Natural killer cell (primary cell): ENCODE data around the gene TH. TPM values are rescaled to one million over a fixed set of nuclear protein-coding genes. Genes with fewer than 3 reads are reported as not detected.

Experiments used
- ATAC-seq, 3 donors: fragments of 150-1000 bp in 2 of 3; fragments of 200-7000 bp in 1 of 3; cut with Tn5 transposase; 1 replicate in 1 of 3; 2 replicates in 2 of 3; pipeline ENCODE4 v1.10.0; 2021; ENCODE audit warnings: mild to moderate bottlenecking in 2 of 3, moderate library complexity in 2 of 3
- DNase-seq, 2 donors: peaks; one replicate each; pipeline versions ENCODE4 v3.0.0 to v3.0.0-alpha.2; 2013 to 2021; ENCODE audit warnings: mixed read lengths in 1 of 2
- H3K27ac ChIP-seq: one replicate; pipeline ENCODE4 v1.5.1; 2013; ENCODE audit warnings: mild to moderate bottlenecking, low read length
- H3K27me3 ChIP-seq: one replicate; pipeline ENCODE4 v1.6.1; 2013; ENCODE audit warnings: low read length; ENCODE audit not compliant: control insufficient read depth, insufficient read depth
- H3K36me3 ChIP-seq: one replicate; pipeline ENCODE4 v1.6.1; 2013; ENCODE audit warnings: low read length; ENCODE audit not compliant: control insufficient read depth, insufficient read depth
- H3K4me1 ChIP-seq: one replicate; pipeline ENCODE4 v1.6.1; 2013; ENCODE audit warnings: low read length; ENCODE audit not compliant: control insufficient read depth, insufficient read depth
- H3K4me3 ChIP-seq: one replicate; pipeline ENCODE4 v1.5.1; 2013; ENCODE audit warnings: low read length
- H3K9me3 ChIP-seq: one replicate; pipeline ENCODE4 v1.6.1; 2013; ENCODE audit warnings: low read length; ENCODE audit not compliant: control insufficient read depth, insufficient read depth
- H3K27ac Mint-ChIP-seq, 2 donors: one replicate each; pipeline ENCODE4 v1.8.0; 2022; ENCODE audit warnings: mild to moderate bottlenecking in 2 of 2, mixed read lengths in 2 of 2, moderate library complexity in 1 of 2
- H3K27me3 Mint-ChIP-seq, 2 donors: one replicate each; pipeline ENCODE4 v1.8.0; 2022; ENCODE audit warnings: low read depth in 2 of 2, mixed read lengths in 2 of 2
- H3K36me3 Mint-ChIP-seq: one replicate; pipeline ENCODE4 v1.8.0; 2022; ENCODE audit warnings: mixed read lengths
- H3K4me1 Mint-ChIP-seq, 2 donors: one replicate each; pipeline ENCODE4 v1.8.0; 2022; ENCODE audit warnings: mixed read lengths in 2 of 2
- H3K4me3 Mint-ChIP-seq: one replicate; pipeline ENCODE4 v1.8.0; 2022; ENCODE audit warnings: mild to moderate bottlenecking, moderate library complexity, mixed read lengths
- H3K9me3 Mint-ChIP-seq, 2 donors: one replicate each; pipeline ENCODE4 v1.8.0; 2022; ENCODE audit warnings: mixed read lengths in 2 of 2
- CTCF ChIP-seq: fragments of 200-600 bp; IDR thresholded peaks from one replicate; pipeline ENCODE4 v1.8.0; 2022; ENCODE audit warnings: antibody characterized with exemption
- WGBS: methylation state at CpG from one replicate; pipeline ENCODE4 v1.1.7; 2013; ENCODE audit warnings: missing lambda C conversion rate; ENCODE audit not compliant: insufficient coverage; 5-methylcytosine and 5-hydroxymethylcytosine counted together
- intact Hi-C: fragments of 100-400 bp; cut with micrococcal nuclease; formaldehyde crosslinking; loops from one replicate; pipeline ENCODE4 v1.14.2; 2022
- total RNA-seq, 4 donors: library from RNA; stranded (reverse); fragments of 120-200 nt in 1 of 4; gene quantifications; one replicate each; pipeline versions ENCODE4 v1.2.3 to v1.2.4, GENCODE V29; 2013 to 2022

TH gene
- total RNA-seq, 3 donors from 2014 or later (not counting 1 experiment from before 2014, with no cell fraction given) = not detected

- intact Hi-C loops = no loop called here
- 90% methylated on average over 19 of the region's 20 CpGs for WGBS
- Histone ChIP-seq H3K27me3 (no peaks in the 10 kb centered on the region), H3K27ac (no peak overlapping the region), H3K9me3 (no peaks in the 10 kb centered on the region), H3K4me3 (no peak overlapping the region), H3K4me1 (peaks cover 9% of the 10 kb centered on the region), H3K36me3 (no peaks in the 10 kb centered on the region)
- H3K27ac Mint-ChIP-seq = no peak overlapping the region
- H3K27me3 Mint-ChIP-seq = peaks cover 9% of the 10 kb centered on the region in 2 donors
- TF ChIP-seq CTCF = no peak
- ATAC-seq = no peak
- H3K4me3 Mint-ChIP-seq = no peak overlapping the region
- DNase-seq = no peak
- no peaks in the 10 kb centered on the region for H3K9me3 Mint-ChIP-seq
- H3K4me1 Mint-ChIP-seq = no peaks in the 10 kb centered on the region
- no peaks in the 10 kb centered on the region for H3K36me3 Mint-ChIP-seq
Measured at GRCh38 chr11:2182692-2183474, 11.3 kb upstream of the TH start.

DNA sequence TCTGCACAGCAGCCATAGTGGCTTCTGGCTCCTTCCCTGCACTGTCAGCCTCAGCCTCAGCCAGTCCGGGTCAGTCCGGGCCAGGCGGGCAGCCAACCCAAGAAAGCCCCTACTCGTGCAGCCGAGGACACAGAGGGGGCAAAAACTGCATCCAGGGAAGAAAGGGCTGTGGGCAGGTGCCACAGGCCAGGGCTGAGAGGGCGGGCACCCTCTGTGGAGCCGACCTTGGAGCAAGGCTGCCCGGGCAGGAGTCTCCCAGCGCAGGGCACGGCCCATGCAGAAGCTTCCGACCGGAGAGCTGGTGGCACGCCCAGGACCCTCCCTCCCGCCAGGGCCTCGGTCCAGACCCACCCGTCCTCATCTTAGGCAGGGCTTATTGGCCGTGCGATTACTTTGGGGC, 10.5 kb upstream of the TH start:
- DNase-seq (no peak), ATAC-seq (no peak)
- H3K36me3 Mint-ChIP-seq = no peaks in the 10 kb centered on the region
- H3K4me1 Mint-ChIP-seq = no peaks in the 10 kb centered on the region
- peaks cover 9% of the 10 kb centered on the region in 2 donors for H3K27me3 Mint-ChIP-seq
- H3K9me3 Mint-ChIP-seq = no peaks in the 10 kb centered on the region
- H3K27me3 ChIP-seq = no peaks in the 10 kb centered on the region
- no peak overlapping the region for H3K4me3 ChIP-seq
- no peaks in the 10 kb centered on the region for H3K9me3 ChIP-seq
- H3K27ac ChIP-seq = no peak overlapping the region
- peaks cover 7% of the 10 kb centered on the region for H3K4me1 ChIP-seq
- no peaks in the 10 kb centered on the region for H3K36me3 ChIP-seq
- TF ChIP-seq CTCF = no peak
- intact Hi-C loops = no loop called here
- no peak overlapping the region for H3K4me3 Mint-ChIP-seq
- WGBS = 94% methylated on average over 18 of the region's 18 CpGs
- H3K27ac Mint-ChIP-seq = no peak overlapping the region

DNA sequence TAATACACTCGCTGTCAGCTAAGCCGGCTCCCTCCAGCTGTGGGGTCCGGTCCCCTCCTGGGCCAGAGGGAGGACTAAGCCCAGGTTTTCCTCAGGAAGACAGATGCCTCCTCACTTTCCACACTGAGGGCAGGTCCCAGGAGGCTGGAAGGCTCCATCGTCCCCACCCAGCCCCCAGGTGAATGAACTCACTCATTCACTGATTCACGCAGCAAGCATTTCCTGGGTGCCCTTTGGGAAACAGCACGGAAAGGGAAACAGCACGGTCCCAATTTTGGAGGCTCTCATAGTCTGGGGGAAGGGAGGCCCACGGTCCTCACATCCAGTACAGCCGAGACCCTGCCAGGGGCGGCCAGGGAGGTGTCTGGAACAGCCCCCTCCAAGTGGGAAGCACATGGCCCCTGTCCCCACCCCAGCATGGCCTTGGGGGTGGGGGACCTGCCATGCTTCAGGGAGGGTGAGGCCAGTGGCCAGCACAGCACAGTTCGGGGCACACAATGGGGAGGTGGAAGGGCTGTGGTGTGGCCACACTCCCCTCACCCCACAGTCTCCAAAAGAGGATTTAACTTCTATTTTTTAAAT, 9.3 kb upstream of the TH start:
- Mint-ChIP-seq H3K27me3 (peaks cover 9% of the 10 kb centered on the region in 2 donors), H3K27ac (no peak overlapping the region), H3K36me3 (no peaks in the 10 kb centered on the region), H3K9me3 (no peaks in the 10 kb centered on the region), H3K4me1 (no peaks in the 10 kb centered on the region), H3K4me3 (no peak overlapping the region)
- Histone ChIP-seq H3K36me3 (no peaks in the 10 kb centered on the region), H3K4me3 (no peak overlapping the region), H3K4me1 (no peaks in the 10 kb centered on the region), H3K27me3 (no peaks in the 10 kb centered on the region), H3K9me3 (no peaks in the 10 kb centered on the region), H3K27ac (no peak overlapping the region)
- TF ChIP-seq CTCF = no peak
- intact Hi-C loops = no loop called here
- ATAC-seq (no peak), DNase-seq (no peak)
- 85% methylated on average over 10 of the region's 11 CpGs for WGBS
